HCT116 (cell line): ENCODE data around the gene EYA2. TPM values are rescaled to one million over a fixed set of nuclear protein-coding genes. Genes with fewer than 3 reads are reported as not detected.

Source experiments
- ATAC-seq: fragments of 200-7000 bp; cut with Tn5 transposase; 2 replicates; pipeline ENCODE4 v1.9.1; 2020; ENCODE audit warnings: mild to moderate bottlenecking, moderate library complexity
- BruUV-seq: library from RNA; stranded (reverse); fragments of 400-500 nt; replicated peaks from 2 replicates; lab custom pipeline; 2021; lab: Mats Ljungman, UMichigan
- CTCF ChIA-PET: fragments of 300-600 bp; sonication (Branson Sonifier 250); formaldehyde crosslinking; loops from one replicate; lab custom pipeline; 2021; ENCODE audit warnings: antibody characterized with exemption; lab: Charles Lee
- POLR2A ChIA-PET: fragments of 300-600, 350-600 bp; sonication (Branson Sonifier 250); formaldehyde crosslinking; loops from one replicate; lab custom pipeline; 2021; ENCODE audit warnings: antibody characterized with exemption; lab: Charles Lee
- RAD21 ChIA-PET, 2 experiments: fragments of 300-600 bp; sonication (Branson Sonifier 250); formaldehyde crosslinking; loops; one replicate each; lab custom pipeline; 2023; ENCODE audit warnings: low total read pairs in 2 of 2; ENCODE audit not compliant: uncharacterized antibody in 2 of 2, unreplicated experiment in 2 of 2, low non-redundant PET in 1 of 2; lab: Charles Lee
- DNase-seq: peaks from one replicate; pipeline ENCODE4 v3.0.0-alpha.2; 2010; ENCODE audit warnings: low read depth, low spot score
- H2AFZ ChIP-seq: fragments of 200-600 bp; shearing (Covaris generic), sonication (generic); 2 replicates; pipeline ENCODE4 v1.6.1; 2017; ENCODE audit warnings: low read depth, mixed run types, mixed read lengths, antibody characterized with exemption, low read length; ENCODE audit not compliant: poor library complexity, severe bottlenecking
- H3K27ac ChIP-seq: 2 replicates; pipeline ENCODE4 v1.5.1; 2012; ENCODE audit warnings: low read depth, low read length
- H3K27me3 ChIP-seq: fragments of 200-600 bp; sonication (generic); 2 replicates; pipeline ENCODE4 v1.6.1; 2016; ENCODE audit warnings: mixed run types, low read length, mixed read lengths; ENCODE audit not compliant: insufficient read depth
- H3K36me3 ChIP-seq, 2 experiments: fragments of 200-500 bp in 1 of 2; fragments of 200-600 bp in 1 of 2; sonication (Bioruptor generic) in 1 of 2; sonication (generic) in 1 of 2; 2 replicates each; pipeline versions ENCODE4 v1.5.1 to v1.6.1; 2014 to 2016; ENCODE audit warnings: low read length in 2 of 2, inconsistent platforms in 1 of 2, mixed read lengths in 1 of 2, mixed run types in 1 of 2; ENCODE audit not compliant: insufficient read depth in 2 of 2, control insufficient read depth in 1 of 2
- H3K4me1 ChIP-seq, 2 experiments: fragments of 200-600 bp in 1 of 2; sonication (generic) in 1 of 2; 2 replicates each; pipeline versions ENCODE4 v1.5.1 to v1.6.1; 2012 to 2017; ENCODE audit warnings: low read length in 2 of 2, inconsistent platforms in 1 of 2, mild to moderate bottlenecking in 1 of 2, mixed read lengths in 1 of 2, mixed run types in 1 of 2, moderate library complexity in 1 of 2; ENCODE audit not compliant: insufficient read depth in 2 of 2, control insufficient read depth in 1 of 2
- H3K4me2 ChIP-seq: fragments of 200-600 bp; sonication (generic); 2 replicates; pipeline ENCODE4 v1.6.1; 2017; ENCODE audit warnings: mixed run types, low read length, mixed read lengths
- H3K4me3 ChIP-seq, 2 experiments: fragments of 200-600 bp in 1 of 2; sonication (generic) in 1 of 2; replicated peaks in 1 of 2; 2 replicates each; pipeline ENCODE4 v1.5.1; 2011 to 2016; ENCODE audit warnings: low read length in 2 of 2, control low read depth in 1 of 2, low read depth in 1 of 2, mild to moderate bottlenecking in 1 of 2, mixed read lengths in 1 of 2, mixed run types in 1 of 2
- H3K79me2 ChIP-seq: fragments of 200-600 bp; sonication (generic); 2 replicates; pipeline ENCODE4 v1.6.1; 2017; ENCODE audit warnings: mild to moderate bottlenecking, mixed run types, low read length, moderate library complexity, mixed read lengths; ENCODE audit not compliant: insufficient read depth
- H3K9ac ChIP-seq: fragments of 200-600 bp; sonication (generic); 2 replicates; pipeline ENCODE4 v1.6.1; 2016; ENCODE audit warnings: low read length, mixed read lengths
- H3K9me2 ChIP-seq: fragments of 200-600 bp; sonication (generic), shearing (Covaris generic); 2 replicates; pipeline ENCODE4 v1.6.1; 2017; ENCODE audit warnings: mixed run types, mild to moderate bottlenecking, moderate library complexity; ENCODE audit not compliant: insufficient read depth
- H3K9me3 ChIP-seq, 2 experiments: fragments of 200-500 bp in 1 of 2; fragments of 200-600 bp in 1 of 2; sonication (Bioruptor generic) in 1 of 2; sonication (generic) in 1 of 2; 2 replicates each; pipeline ENCODE4 v1.6.1; 2014 to 2017; ENCODE audit warnings: low read length in 2 of 2, mixed read lengths in 2 of 2, inconsistent platforms in 1 of 2, low read depth in 1 of 2, mild to moderate bottlenecking in 1 of 2, mixed run types in 1 of 2, moderate library complexity in 1 of 2; ENCODE audit not compliant: control insufficient read depth in 1 of 2, insufficient read depth in 1 of 2
- H4K20me1 ChIP-seq: fragments of 200-600 bp; sonication (generic), shearing (Covaris generic); 2 replicates; pipeline ENCODE4 v1.6.1; 2017; ENCODE audit warnings: mixed run types, mild to moderate bottlenecking, moderate library complexity; ENCODE audit not compliant: insufficient read depth
- ATF3 ChIP-seq: IDR thresholded peaks from 2 replicates; pipeline ENCODE4 v1.6.1; 2012
- CBX3 ChIP-seq: IDR thresholded peaks from 2 replicates; pipeline ENCODE4 v1.6.1; 2012; ENCODE audit warnings: low read depth
- CEBPB ChIP-seq: IDR thresholded peaks from 2 replicates; pipeline ENCODE4 v1.6.1; 2012; ENCODE audit warnings: low read depth
- CTCF ChIP-seq, 3 experiments: fragments of 200-600 bp in 1 of 3; sonication (generic) in 1 of 3; IDR thresholded peaks in 2 of 3; conservative IDR thresholded peaks in 1 of 3; 2 replicates each; pipeline ENCODE4 v1.5.1; 2012 to 2017; ENCODE audit warnings: low read depth in 2 of 3, low read length in 2 of 3, antibody characterized with exemption in 1 of 3, borderline replicate concordance in 1 of 3, control low read depth in 1 of 3, mild to moderate bottlenecking in 1 of 3, mixed read lengths in 1 of 3, mixed run types in 1 of 3, moderate library complexity in 1 of 3; ENCODE audit not compliant: insufficient read depth in 1 of 3
- EGR1 ChIP-seq: IDR thresholded peaks from 2 replicates; pipeline ENCODE4 v1.6.1; 2012; ENCODE audit warnings: low read depth
- ELF1 ChIP-seq: IDR thresholded peaks from 2 replicates; pipeline ENCODE4 v1.6.1; 2012; ENCODE audit warnings: low read depth, borderline replicate concordance
- EZH2phosphoT487 ChIP-seq: fragments of 200-600 bp; IDR thresholded peaks from 2 replicates; pipeline ENCODE4 v1.6.1; 2018; ENCODE audit warnings: antibody characterized with exemption, borderline replicate concordance
- FOSL1 ChIP-seq: IDR thresholded peaks from 2 replicates; pipeline ENCODE4 v1.6.1; 2012; ENCODE audit warnings: low read depth
- JUND ChIP-seq: IDR thresholded peaks from 2 replicates; pipeline ENCODE4 v1.6.1; 2012
- POLR2A ChIP-seq: IDR thresholded peaks from 2 replicates; pipeline ENCODE4 v1.7.0; 2011; ENCODE audit warnings: borderline replicate concordance; ENCODE audit not compliant: insufficient read depth, insufficient read length; ENCODE audit errors: extremely low read depth
- POLR2AphosphoS5 ChIP-seq: IDR thresholded peaks from 2 replicates; pipeline ENCODE4 v1.6.1; 2011; ENCODE audit warnings: mild to moderate bottlenecking, low read depth, low read length, moderate library complexity
- SIN3A ChIP-seq: IDR thresholded peaks from 2 replicates; pipeline ENCODE4 v1.6.1; 2012; ENCODE audit warnings: low read depth
- SP1 ChIP-seq: IDR thresholded peaks from 2 replicates; pipeline ENCODE4 v1.6.1; 2012; ENCODE audit warnings: low read depth
- TCF7L2 ChIP-seq: IDR thresholded peaks from 2 replicates; pipeline ENCODE4 v1.7.0; 2011; ENCODE audit warnings: borderline replicate concordance, inconsistent platforms; ENCODE audit not compliant: insufficient read depth, insufficient read length; ENCODE audit errors: extremely low read depth
- ZBTB33 ChIP-seq: IDR thresholded peaks from 2 replicates; pipeline ENCODE4 v1.6.1; 2011; ENCODE audit warnings: mild to moderate bottlenecking, low read length, moderate library complexity; ENCODE audit not compliant: insufficient replicate concordance; ENCODE audit errors: extremely low read depth
- ZNF274 ChIP-seq: fragments of 200-500 bp; sonication (Bioruptor generic); IDR thresholded peaks from 2 replicates; pipeline ENCODE4 v1.6.1; 2014; ENCODE audit warnings: mild to moderate bottlenecking, low read depth, low read length, inconsistent platforms
- intact Hi-C: fragments of 100-400 bp; cut with micrococcal nuclease; formaldehyde crosslinking; loops from 2 replicates; pipeline ENCODE4 v1.10.0; 2022
- total RNA-seq: library from RNA; stranded (reverse); gene quantifications from one replicate; pipeline ENCODE4 v1.2.1, GENCODE V29; 2021; ENCODE audit not compliant: unreplicated experiment

EYA2 gene
- total RNA-seq, 1 experiment from 2014 or later: not detected

- TF ChIP-seq CTCF (IDR thresholded peaks at IDR 0.05 in 2 of 3, conservative IDR thresholded peaks at IDR 0.05 in 1 of 3; ENCODE audit: borderline replicate concordance in 1 of 3, insufficient read depth in 1 of 3, low read depth in 2 of 3, low read length in 2 of 3): no peak
- no peak for TF ChIP-seq ATF3
- no peak for TF ChIP-seq POLR2AphosphoS5
- TF ChIP-seq TCF7L2: no peak
- no peak for TF ChIP-seq ZBTB33
Observed at GRCh38 chr20:47232518-47232917, 337.9 kb downstream of the EYA2 start (continued).

- Histone ChIP-seq H4K20me1 (no peaks in the 10 kb centered on the region; the same call in 1 of the 2 replicates), H3K27ac (no peak overlapping the region), H2AFZ (no peak overlapping the region), H3K27me3 (no peaks in the 10 kb centered on the region), H3K9ac (no peak overlapping the region), H3K79me2 (no peaks in the 10 kb centered on the region), H3K9me3 (no peaks in the 10 kb centered on the region), H3K36me3 (peaks cover 38 to 45% of the 10 kb centered on the region in 2 experiments), H3K4me3 (no peak overlapping the region), H3K9me2 (no peaks in the 10 kb centered on the region), H3K4me2 (no peak overlapping the region), H3K4me1 (no peaks in the 10 kb centered on the region)
- ChIA-PET RAD21 (no interaction called here), POLR2A (no interaction called here), CTCF (no interaction called here)
- intact Hi-C loops: no loop called here
- DNase-seq (no peak), ATAC-seq (no peak)
- no TSS peak for BruUV-seq
- TF ChIP-seq CTCF (IDR thresholded peaks at IDR 0.05 in 2 of 3, conservative IDR thresholded peaks at IDR 0.05 in 1 of 3; ENCODE audit: borderline replicate concordance in 1 of 3, insufficient read depth in 1 of 3, low read depth in 2 of 3, low read length in 2 of 3) (no peak), POLR2A (no peak), POLR2AphosphoS5 (no peak), CEBPB (no peak), ELF1 (no peak), EZH2phosphoT487 (no peak), JUND (no peak), ZNF274 (no peak), ATF3 (no peak), EGR1 (no peak), FOSL1 (no peak), SIN3A (no peak), TCF7L2 (no peak), CBX3 (no peak), SP1 (no peak)
Observed at GRCh38 chr20:47233333-47234188, 338.9 kb downstream of the EYA2 start.
